ENCODE measurements around the gene COX7B.
A peak's percentile ranks its signal among the peaks of the same experiment; 100 is the strongest.

COX7B gene

DNA sequence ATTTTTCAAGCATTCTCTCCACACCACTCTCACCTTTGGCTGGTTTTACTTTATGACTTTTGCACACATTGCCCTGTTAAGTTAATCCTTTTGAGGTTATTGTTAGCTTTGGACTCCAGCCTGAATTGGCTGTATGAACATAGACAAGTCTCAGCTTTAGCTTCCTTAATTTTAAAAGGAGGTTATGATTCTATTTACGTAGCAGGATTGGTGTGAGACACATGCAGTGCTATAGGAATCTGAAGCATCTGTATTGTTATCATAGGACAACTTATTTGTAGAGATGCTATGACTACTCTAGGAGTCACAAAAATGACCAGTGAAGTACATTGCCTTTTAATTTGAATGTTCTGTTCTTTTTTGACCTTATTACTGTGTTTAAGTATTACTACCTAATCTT is 54.4 kb downstream of the COX7B start:
- H3K27ac ChIP-seq (ENCODE audit: insufficient read depth in 1 of 2, low read depth in 1 of 2, low read length in 2 of 2, poor library complexity in 1 of 2, severe bottlenecking in 2 of 2) = peak overlapping the region in 1 of 2 experiments; percentile 56
- CTCF ChIA-PET = interaction anchor here (1.0 to 1.5 kb wide), 2 partner anchors 24 to 35 kb away, joined by 3 read pairs; no protein-coding TSS in a partner anchor
- H3K36me3 ChIP-seq (ENCODE audit: control insufficient read depth in 4 of 4, insufficient read depth in 4 of 4, low read length in 3 of 4) = no peaks in the 10 kb centered on the region
- POLR2A ChIA-PET = no interaction called here
- WGBS (ENCODE audit: insufficient coverage) = no CpG with 5 or more reads among the region's 1 CpG
- no peaks in the 10 kb centered on the region for H3K27me3 ChIP-seq (replicated peaks in 2 of 5; ENCODE audit: control insufficient read depth in 4 of 5, insufficient read depth in 5 of 5, low read length in 4 of 5)
- H3K9me3 ChIP-seq (ENCODE audit: control extremely low read depth in 1 of 5, control insufficient read depth in 4 of 5, insufficient read depth in 2 of 5, low read depth in 1 of 5, low read length in 4 of 5) = peaks cover 0 to 3% (median 0%) of the 10 kb centered on the region in 5 experiments
- no peak for DNase-seq
- peaks cover 0 to 13% (median 5%) of the 10 kb centered on the region in 4 experiments for H3K4me1 ChIP-seq (ENCODE audit: control extremely low read depth in 1 of 4, control insufficient read depth in 4 of 4, insufficient read depth in 4 of 4, low read length in 3 of 4)
- peak overlapping the region in 1 of 7 experiments; percentile 17 for H3K4me3 ChIP-seq (ENCODE audit: control insufficient read depth in 1 of 7, extremely low read depth in 1 of 7, insufficient read depth in 4 of 7, low read depth in 2 of 7, low read length in 6 of 7)
